Neural cell (in vitro differentiated cells): ENCODE measurements around the gene C7. TPM values are rescaled to one million over a fixed set of nuclear protein-coding genes. Genes with fewer than 3 reads are reported as not detected.
A peak's percentile ranks its signal among the peaks of the same experiment; 100 is the strongest.

Experiments used
- H2AFZ ChIP-seq: fragments of 200-600, 300-800 bp; sonication (generic), shearing (Covaris generic); 2 replicates; pipeline ENCODE4 v1.6.0; 2014; ENCODE audit warnings: low read depth, mild to moderate bottlenecking, antibody characterized with exemption, low read length, moderate library complexity
- H3F3A ChIP-seq: fragments of 200-600 bp; shearing (Covaris generic); 2 replicates; pipeline ENCODE4 v1.6.1; 2016; ENCODE audit warnings: mild to moderate bottlenecking, moderate library complexity, mixed read lengths, antibody characterized with exemption, low read length; ENCODE audit not compliant: insufficient read depth, poor library complexity, severe bottlenecking
- H3K27ac ChIP-seq: fragments of 200-600, 300-800 bp; sonication (generic), shearing (Covaris generic); 2 replicates; pipeline ENCODE4 v1.5.1; 2014; ENCODE audit warnings: mild to moderate bottlenecking, low read length, moderate library complexity
- H3K27me3 ChIP-seq: fragments of 300-800, 200-600 bp; sonication (generic), shearing (Covaris generic); 2 replicates; pipeline ENCODE4 v1.6.0; 2014; ENCODE audit warnings: mild to moderate bottlenecking, low read depth, low read length, moderate library complexity; ENCODE audit not compliant: insufficient read depth
- H3K36me3 ChIP-seq: fragments of 300-800, 200-600 bp; sonication (generic), shearing (Covaris generic); 2 replicates; pipeline ENCODE4 v1.5.1; 2014; ENCODE audit warnings: mild to moderate bottlenecking, antibody characterized with exemption, low read length, moderate library complexity; ENCODE audit not compliant: insufficient read depth
- H3K4me2 ChIP-seq: fragments of 300-800, 200-600 bp; sonication (generic), shearing (Covaris generic); 2 replicates; pipeline ENCODE4 v1.6.0; 2014; ENCODE audit warnings: mild to moderate bottlenecking, low read length
- H3K4me3 ChIP-seq: fragments of 300-800, 200-600 bp; sonication (generic), shearing (Covaris generic); 2 replicates; pipeline ENCODE4 v1.5.1; 2014; ENCODE audit warnings: mild to moderate bottlenecking, low read length, moderate library complexity
- H3K79me2 ChIP-seq: fragments of 200-600 bp; shearing (Covaris generic); replicated peaks from 2 replicates; pipeline ENCODE4 v1.6.0; 2014; ENCODE audit warnings: mild to moderate bottlenecking, low read length, moderate library complexity; ENCODE audit not compliant: insufficient read depth
- H3K9ac ChIP-seq: fragments of 300-800, 200-600 bp; sonication (generic), shearing (Covaris generic); 2 replicates; pipeline ENCODE4 v1.6.1; 2016; ENCODE audit warnings: mild to moderate bottlenecking, low read length, mixed read lengths
- H3K9me2 ChIP-seq: fragments of 200-600 bp; shearing (Covaris generic); 2 replicates; pipeline ENCODE4 v1.6.1; 2016; ENCODE audit warnings: mild to moderate bottlenecking, low read length, mixed read lengths; ENCODE audit not compliant: insufficient read depth
- H3K9me3 ChIP-seq: fragments of 200-600, 300-800 bp; sonication (generic), shearing (Covaris generic); 2 replicates; pipeline ENCODE4 v1.6.1; 2016; ENCODE audit warnings: mild to moderate bottlenecking, mixed run types, low read length, moderate library complexity, mixed read lengths
- H4K20me1 ChIP-seq: fragments of 200-600 bp; shearing (Covaris generic); 2 replicates; pipeline ENCODE4 v1.6.1; 2016; ENCODE audit warnings: mild to moderate bottlenecking, mixed run types; ENCODE audit not compliant: insufficient read depth
- EP300 ChIP-seq: fragments of 450-650 bp; conservative IDR thresholded peaks from 2 replicates; pipeline ENCODE4 v1.6.1; 2014; ENCODE audit warnings: antibody characterized with exemption, mild to moderate bottlenecking, moderate library complexity; ENCODE audit not compliant: poor library complexity, severe bottlenecking
- EZH2 ChIP-seq: fragments of 200-600, 300-800 bp; shearing (Covaris generic), sonication (generic); IDR thresholded peaks from 2 replicates; pipeline ENCODE4 v1.6.1; 2014; ENCODE audit warnings: antibody characterized with exemption, low read length, borderline replicate concordance, mild to moderate bottlenecking; ENCODE audit not compliant: insufficient read depth, poor library complexity, severe bottlenecking
- MXI1 ChIP-seq: fragments of 450-650 bp; conservative IDR thresholded peaks from 2 replicates; pipeline ENCODE4 v1.6.1; 2014; ENCODE audit warnings: antibody characterized with exemption, mild to moderate bottlenecking; ENCODE audit not compliant: poor library complexity, severe bottlenecking
- POLR2AphosphoS5 ChIP-seq: IDR thresholded peaks from 2 replicates; pipeline ENCODE4 v1.6.1; 2012
- RAD21 ChIP-seq: fragments of 450-650 bp; conservative IDR thresholded peaks from 2 replicates; pipeline ENCODE4 v1.6.1; 2014; ENCODE audit warnings: antibody characterized with exemption, mild to moderate bottlenecking, moderate library complexity
- SMC3 ChIP-seq: fragments of 450-650 bp; conservative IDR thresholded peaks from 2 replicates; pipeline ENCODE4 v1.6.1; 2014; ENCODE audit warnings: antibody characterized with exemption, mild to moderate bottlenecking, moderate library complexity; ENCODE audit not compliant: poor library complexity
- TAF1 ChIP-seq: IDR thresholded peaks from 2 replicates; pipeline ENCODE4 v1.6.1; 2012; ENCODE audit warnings: low read depth
- polyA plus RNA-seq: library from polyadenylated mRNA; depleted of rRNA; stranded (reverse); fragments of >200 nt; gene quantifications from 2 replicates; pipeline ENCODE4 v1.2.3, GENCODE V29; 2014
- TF ChIP-seq, protein P1 (sequence below): fragments of 450-650 bp; IDR thresholded peaks from 2 replicates; pipeline ENCODE4 v1.5.1; 2014; ENCODE audit warnings: antibody characterized with exemption, mild to moderate bottlenecking, moderate library complexity; ENCODE audit not compliant: poor library complexity, severe bottlenecking
- TF ChIP-seq, protein P2 (sequence below): IDR thresholded peaks from 2 replicates; pipeline ENCODE4 v1.6.1; 2012; ENCODE audit warnings: borderline replicate concordance

Gene C7
- polyA plus RNA-seq, 1 donor from 2014 or later, result not detected

DNA sequence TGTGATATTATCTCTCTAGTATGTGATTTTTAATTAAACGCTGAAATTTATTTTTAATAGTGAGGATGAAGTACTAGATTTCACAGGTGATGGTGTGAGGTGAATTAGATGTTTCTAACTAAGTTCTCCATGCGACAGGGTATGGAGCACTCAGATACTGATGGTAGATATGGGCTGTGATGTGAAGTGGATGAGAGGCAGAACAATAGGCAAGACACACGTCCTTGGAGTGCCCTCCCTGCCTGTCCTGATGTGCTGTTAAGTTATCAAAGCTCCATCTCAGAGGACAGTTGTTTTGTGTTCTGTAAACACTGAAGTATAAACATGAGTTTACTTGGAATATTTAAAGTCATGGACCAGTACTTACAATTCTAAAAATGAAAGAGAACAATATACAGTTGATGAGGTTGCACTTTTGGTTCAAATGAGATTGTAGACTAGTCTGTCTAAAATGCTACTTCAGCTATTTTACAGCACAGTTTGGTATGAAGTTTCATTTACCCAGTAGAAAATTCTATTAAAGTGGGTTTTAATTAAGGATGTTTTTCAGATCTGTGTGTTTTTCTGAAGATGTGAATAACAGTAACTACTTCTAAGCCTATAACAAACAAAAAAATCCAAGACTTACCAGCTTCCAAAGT, 64.2 kb downstream of the C7 start:
- Histone ChIP-seq H3K9ac (no peak overlapping the region), H4K20me1 (no peaks in the 10 kb centered on the region), H3K79me2 (no peaks in the 10 kb centered on the region), H3K4me3 (no peak overlapping the region), H3K27ac (no peak overlapping the region), H3K27me3 (no peaks in the 10 kb centered on the region), H3K36me3 (no peaks in the 10 kb centered on the region), H3K4me2 (no peak overlapping the region), H3K9me2 (no peaks in the 10 kb centered on the region), H2AFZ (no peak overlapping the region), H3F3A (no peaks in the 10 kb centered on the region), H3K9me3 (no peaks in the 10 kb centered on the region)
- no peak for TF ChIP-seq EZH2
- no peak for TF ChIP-seq EP300
- TF ChIP-seq TAF1, result no peak
- TF ChIP-seq MXI1, result no peak
- no peak for TF ChIP-seq SMC3
- TF ChIP-seq POLR2AphosphoS5, result no peak
- no peak for TF ChIP-seq RAD21
- TF ChIP-seq, protein P1, sequence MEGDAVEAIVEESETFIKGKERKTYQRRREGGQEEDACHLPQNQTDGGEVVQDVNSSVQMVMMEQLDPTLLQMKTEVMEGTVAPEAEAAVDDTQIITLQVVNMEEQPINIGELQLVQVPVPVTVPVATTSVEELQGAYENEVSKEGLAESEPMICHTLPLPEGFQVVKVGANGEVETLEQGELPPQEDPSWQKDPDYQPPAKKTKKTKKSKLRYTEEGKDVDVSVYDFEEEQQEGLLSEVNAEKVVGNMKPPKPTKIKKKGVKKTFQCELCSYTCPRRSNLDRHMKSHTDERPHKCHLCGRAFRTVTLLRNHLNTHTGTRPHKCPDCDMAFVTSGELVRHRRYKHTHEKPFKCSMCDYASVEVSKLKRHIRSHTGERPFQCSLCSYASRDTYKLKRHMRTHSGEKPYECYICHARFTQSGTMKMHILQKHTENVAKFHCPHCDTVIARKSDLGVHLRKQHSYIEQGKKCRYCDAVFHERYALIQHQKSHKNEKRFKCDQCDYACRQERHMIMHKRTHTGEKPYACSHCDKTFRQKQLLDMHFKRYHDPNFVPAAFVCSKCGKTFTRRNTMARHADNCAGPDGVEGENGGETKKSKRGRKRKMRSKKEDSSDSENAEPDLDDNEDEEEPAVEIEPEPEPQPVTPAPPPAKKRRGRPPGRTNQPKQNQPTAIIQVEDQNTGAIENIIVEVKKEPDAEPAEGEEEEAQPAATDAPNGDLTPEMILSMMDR, result no peak
- TF ChIP-seq, protein P2, sequence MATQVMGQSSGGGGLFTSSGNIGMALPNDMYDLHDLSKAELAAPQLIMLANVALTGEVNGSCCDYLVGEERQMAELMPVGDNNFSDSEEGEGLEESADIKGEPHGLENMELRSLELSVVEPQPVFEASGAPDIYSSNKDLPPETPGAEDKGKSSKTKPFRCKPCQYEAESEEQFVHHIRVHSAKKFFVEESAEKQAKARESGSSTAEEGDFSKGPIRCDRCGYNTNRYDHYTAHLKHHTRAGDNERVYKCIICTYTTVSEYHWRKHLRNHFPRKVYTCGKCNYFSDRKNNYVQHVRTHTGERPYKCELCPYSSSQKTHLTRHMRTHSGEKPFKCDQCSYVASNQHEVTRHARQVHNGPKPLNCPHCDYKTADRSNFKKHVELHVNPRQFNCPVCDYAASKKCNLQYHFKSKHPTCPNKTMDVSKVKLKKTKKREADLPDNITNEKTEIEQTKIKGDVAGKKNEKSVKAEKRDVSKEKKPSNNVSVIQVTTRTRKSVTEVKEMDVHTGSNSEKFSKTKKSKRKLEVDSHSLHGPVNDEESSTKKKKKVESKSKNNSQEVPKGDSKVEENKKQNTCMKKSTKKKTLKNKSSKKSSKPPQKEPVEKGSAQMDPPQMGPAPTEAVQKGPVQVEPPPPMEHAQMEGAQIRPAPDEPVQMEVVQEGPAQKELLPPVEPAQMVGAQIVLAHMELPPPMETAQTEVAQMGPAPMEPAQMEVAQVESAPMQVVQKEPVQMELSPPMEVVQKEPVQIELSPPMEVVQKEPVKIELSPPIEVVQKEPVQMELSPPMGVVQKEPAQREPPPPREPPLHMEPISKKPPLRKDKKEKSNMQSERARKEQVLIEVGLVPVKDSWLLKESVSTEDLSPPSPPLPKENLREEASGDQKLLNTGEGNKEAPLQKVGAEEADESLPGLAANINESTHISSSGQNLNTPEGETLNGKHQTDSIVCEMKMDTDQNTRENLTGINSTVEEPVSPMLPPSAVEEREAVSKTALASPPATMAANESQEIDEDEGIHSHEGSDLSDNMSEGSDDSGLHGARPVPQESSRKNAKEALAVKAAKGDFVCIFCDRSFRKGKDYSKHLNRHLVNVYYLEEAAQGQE, result no peak

DNA sequence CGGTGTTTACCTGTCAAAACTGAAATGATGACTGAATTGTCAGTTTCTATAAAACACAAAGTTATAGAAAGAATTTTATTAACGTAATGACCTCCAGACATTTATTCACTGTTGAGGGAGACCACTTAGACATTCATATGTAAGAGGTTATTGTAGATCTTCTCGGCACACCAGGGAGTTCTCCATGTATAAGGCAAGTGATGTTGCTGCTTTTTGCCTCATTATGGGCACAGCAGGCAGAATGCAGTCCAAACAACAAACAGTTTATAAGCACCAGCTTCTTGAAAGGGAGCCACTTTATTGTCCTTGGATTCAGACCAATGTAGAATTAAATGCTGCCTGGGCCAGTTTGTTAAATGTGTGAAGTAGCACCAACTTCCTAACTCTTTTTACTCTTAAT, 66.7 kb downstream of the C7 start:
- no peak for TF ChIP-seq RAD21
- peak; percentile 68 for TF ChIP-seq POLR2AphosphoS5
- TF ChIP-seq EP300, result no peak
- no peak for TF ChIP-seq MXI1
- TF ChIP-seq TAF1, result no peak
- TF ChIP-seq, protein P2, result no peak
- H3K9ac ChIP-seq, result no peak overlapping the region
- H3K9me2 ChIP-seq, result no peaks in the 10 kb centered on the region
- no peak overlapping the region for H3K27ac ChIP-seq
- H2AFZ ChIP-seq, result no peak overlapping the region
- no peaks in the 10 kb centered on the region for H3K36me3 ChIP-seq
- H3K4me3 ChIP-seq, result no peak overlapping the region
- no peaks in the 10 kb centered on the region for H4K20me1 ChIP-seq
- H3K79me2 ChIP-seq, result no peaks in the 10 kb centered on the region
- no peaks in the 10 kb centered on the region for H3K27me3 ChIP-seq
- no peaks in the 10 kb centered on the region for H3K9me3 ChIP-seq
- H3F3A ChIP-seq, result no peaks in the 10 kb centered on the region
- no peak overlapping the region for H3K4me2 ChIP-seq
